IMR-90 (cell line): ENCODE measurements around the gene RCL1. TPM values are rescaled to one million over a fixed set of nuclear protein-coding genes. Genes with fewer than 3 reads are reported as not detected.

ENCODE experiments used
- ATAC-seq: fragments of 200-7000 bp; cut with Tn5 transposase; 2 replicates; pipeline ENCODE4 v1.9.1; 2020; ENCODE audit warnings: low read depth, mild to moderate bottlenecking, moderate library complexity
- BruUV-seq: library from RNA; stranded (reverse); fragments of 400-500 nt; replicated peaks from 2 replicates; lab custom pipeline; 2021; lab: Mats Ljungman, UMichigan
- CTCF ChIA-PET: fragments of 300-600 bp; formaldehyde crosslinking; extraction: SDS; loops from one replicate; lab custom pipeline; 2021; ENCODE audit warnings: antibody characterized with exemption; lab: Yijun Ruan, JAX
- POLR2A ChIA-PET: fragments of 300-600 bp; sonication (Branson Sonifier 250); formaldehyde crosslinking; loops from one replicate; lab custom pipeline; 2022; ENCODE audit warnings: antibody characterized with exemption; ENCODE audit not compliant: unreplicated experiment; lab: Charles Lee
- DNase-seq: peaks from one replicate; pipeline ENCODE4 v3.0.0; 2013
- H2AFZ ChIP-seq: replicated peaks from 2 replicates; pipeline ENCODE3; 2013; ENCODE audit warnings: low read length, mild to moderate bottlenecking; ENCODE audit not compliant: poor library complexity
- H2AK5ac ChIP-seq: 2 replicates; pipeline ENCODE4 v1.6.1; 2013; ENCODE audit warnings: low read depth, low read length, inconsistent platforms
- H2AK9ac ChIP-seq: replicated peaks from 2 replicates; pipeline ENCODE3; 2013; ENCODE audit warnings: mild to moderate bottlenecking, low read depth, low read length, moderate library complexity; ENCODE audit not compliant: poor library complexity
- H2BK120ac ChIP-seq: 2 replicates; pipeline ENCODE4 v1.6.1; 2013; ENCODE audit warnings: low read depth, low read length, inconsistent platforms
- H2BK15ac ChIP-seq: 3 replicates; pipeline ENCODE4 v1.6.1; 2013; ENCODE audit warnings: low read depth, low read length, inconsistent platforms
- H2BK20ac ChIP-seq: 2 replicates; pipeline ENCODE4 v1.6.1; 2013; ENCODE audit warnings: low read depth, mild to moderate bottlenecking, inconsistent platforms, low read length, moderate library complexity
- H2BK5ac ChIP-seq: 2 replicates; pipeline ENCODE4 v1.6.1; 2013; ENCODE audit warnings: mild to moderate bottlenecking, low read depth, low read length, inconsistent platforms; ENCODE audit not compliant: poor library complexity, severe bottlenecking
- H3K14ac ChIP-seq: replicated peaks from 2 replicates; pipeline ENCODE4 v1.6.1; 2013; ENCODE audit warnings: low read depth, low read length, inconsistent platforms
- H3K18ac ChIP-seq: 2 replicates; pipeline ENCODE4 v1.6.1; 2013; ENCODE audit warnings: low read depth, low read length, control low read depth
- H3K23ac ChIP-seq: 2 replicates; pipeline ENCODE4 v1.6.1; 2013; ENCODE audit warnings: low read depth, low read length, inconsistent platforms
- H3K27ac ChIP-seq: 2 replicates; pipeline ENCODE4 v1.5.1; 2013; ENCODE audit warnings: mild to moderate bottlenecking, control low read depth, low read length; ENCODE audit not compliant: insufficient read depth
- H3K27me3 ChIP-seq: 2 replicates; pipeline ENCODE4 v1.6.1; 2013; ENCODE audit warnings: low read length; ENCODE audit not compliant: control insufficient read depth, insufficient read depth
- H3K36me3 ChIP-seq: 2 replicates; pipeline ENCODE4 v1.6.1; 2013; ENCODE audit warnings: low read length, mixed read lengths; ENCODE audit not compliant: control insufficient read depth, insufficient read depth
- H3K4ac ChIP-seq: 2 replicates; pipeline ENCODE4 v1.6.1; 2013; ENCODE audit warnings: low read depth, low read length, inconsistent platforms
- H3K4me1 ChIP-seq: 2 replicates; pipeline ENCODE4 v1.6.1; 2013; ENCODE audit warnings: low read length, mixed read lengths; ENCODE audit not compliant: control insufficient read depth, insufficient read depth
- H3K4me2 ChIP-seq: 2 replicates; pipeline ENCODE4 v1.6.1; 2013; ENCODE audit warnings: low read depth, mild to moderate bottlenecking, control low read depth, low read length, moderate library complexity
- H3K4me3 ChIP-seq: 2 replicates; pipeline ENCODE4 v1.5.1; 2013; ENCODE audit warnings: low read depth, mild to moderate bottlenecking, control low read depth, low read length, moderate library complexity; ENCODE audit not compliant: insufficient read depth
- H3K56ac ChIP-seq: 2 replicates; pipeline ENCODE4 v1.6.1; 2013; ENCODE audit warnings: low read length, inconsistent platforms; ENCODE audit not compliant: insufficient read depth; ENCODE audit errors: extremely low read depth
- H3K79me1 ChIP-seq, 2 experiments: 2 replicates each; pipeline ENCODE4 v1.6.1; 2013; ENCODE audit warnings: low read length in 2 of 2, inconsistent platforms in 1 of 2, low read depth in 1 of 2
- H3K9ac ChIP-seq: 2 replicates; pipeline ENCODE4 v1.6.1; 2013; ENCODE audit warnings: low read depth, low read length, control low read depth
- H3K9me1 ChIP-seq: 2 replicates; pipeline ENCODE4 v1.6.1; 2013; ENCODE audit warnings: low read length, inconsistent platforms; ENCODE audit not compliant: insufficient read depth
- H3K9me3 ChIP-seq: 2 replicates; pipeline ENCODE4 v1.6.1; 2013; ENCODE audit warnings: low read length; ENCODE audit not compliant: control insufficient read depth, insufficient read depth
- H4K20me1 ChIP-seq: 2 replicates; pipeline ENCODE4 v1.6.1; 2013; ENCODE audit warnings: low read length, inconsistent platforms; ENCODE audit not compliant: insufficient read depth
- H4K5ac ChIP-seq: 2 replicates; pipeline ENCODE4 v1.6.1; 2013; ENCODE audit warnings: mild to moderate bottlenecking, low read depth, low read length, control low read depth
- H4K8ac ChIP-seq, 2 experiments: 2 replicates each; pipeline ENCODE4 v1.6.1; 2013; ENCODE audit warnings: low read depth in 2 of 2, low read length in 2 of 2, control low read depth in 1 of 2, inconsistent platforms in 1 of 2
- H4K91ac ChIP-seq: 2 replicates; pipeline ENCODE4 v1.6.1; 2013; ENCODE audit warnings: low read depth, low read length, inconsistent platforms; ENCODE audit not compliant: insufficient read depth
- CEBPB ChIP-seq: IDR thresholded peaks from 2 replicates; pipeline ENCODE4 v1.6.1; 2012; ENCODE audit warnings: low read depth, low read length, improper control_type of control experiment
- CHD1 ChIP-seq: IDR thresholded peaks from 2 replicates; pipeline ENCODE4 v1.6.1; 2012; ENCODE audit warnings: low read depth, low read length, improper control_type of control experiment
- FOS ChIP-seq: fragments of 150-350 bp; IDR thresholded peaks from 2 replicates; pipeline ENCODE4 v1.6.1; 2016; ENCODE audit warnings: low read depth, low read length
- MAFK ChIP-seq: IDR thresholded peaks from 2 replicates; pipeline ENCODE4 v1.6.1; 2012; ENCODE audit warnings: low read depth, low read length, improper control_type of control experiment
- MXI1 ChIP-seq: IDR thresholded peaks from 2 replicates; pipeline ENCODE4 v1.6.1; 2012; ENCODE audit warnings: low read depth, mild to moderate bottlenecking, low read length, moderate library complexity, borderline replicate concordance
- NFE2L2 ChIP-seq: fragments of 150-350 bp; IDR thresholded peaks from 2 replicates; pipeline ENCODE4 v1.6.1; 2016; ENCODE audit warnings: low read depth, mild to moderate bottlenecking, low read length
- POLR2A ChIP-seq: IDR thresholded peaks from 2 replicates; pipeline ENCODE4 v1.6.1; 2012; ENCODE audit warnings: mild to moderate bottlenecking, low read depth, low read length
- RAD21 ChIP-seq: IDR thresholded peaks from 2 replicates; pipeline ENCODE4 v1.6.1; 2012; ENCODE audit warnings: low read length, improper control_type of control experiment
- RCOR1 ChIP-seq: IDR thresholded peaks from 2 replicates; pipeline ENCODE4 v1.6.1; 2012; ENCODE audit warnings: mild to moderate bottlenecking, low read length, improper control_type of control experiment; ENCODE audit not compliant: insufficient replicate concordance
- RFX5 ChIP-seq: IDR thresholded peaks from 2 replicates; pipeline ENCODE4 v1.8.0; 2012; ENCODE audit warnings: low read depth, mild to moderate bottlenecking, low read length, moderate library complexity
- SMC3 ChIP-seq: fragments of 150-350 bp; IDR thresholded peaks from 2 replicates; pipeline ENCODE4 v1.6.1; 2016; ENCODE audit warnings: low read depth, mild to moderate bottlenecking, antibody characterized with exemption, low read length, moderate library complexity
- USF2 ChIP-seq: fragments of 150-350 bp; IDR thresholded peaks from 2 replicates; pipeline ENCODE4 v1.6.1; 2017; ENCODE audit warnings: mild to moderate bottlenecking, antibody characterized with exemption, low read length, low read depth
- WGBS, 2 experiments: methylation state at CpG; one replicate each; pipeline versions ENCODE4 v1.1.5 to v1.1.7; 2013; ENCODE audit warnings: missing lambda C conversion rate in 2 of 2; ENCODE audit not compliant: insufficient read length in 1 of 2; ENCODE audit errors: extremely low coverage in 2 of 2; 5-methylcytosine and 5-hydroxymethylcytosine counted together
- dilution Hi-C: fragments of 300-500 bp; cut with HindIII; formaldehyde crosslinking; loops from one replicate; pipeline ENCODE4 v1.14.3; 2018; ENCODE audit warnings: low sequenced_read_pairs; ENCODE audit not compliant: unreplicated experiment
- in situ Hi-C: fragments of 300-500 bp; cut with MboI; formaldehyde crosslinking; loops from 3 replicates; pipeline ENCODE4 v1.14.3; 2019; ENCODE audit warnings: low sequenced_read_pairs, inconsistent platforms, mixed read lengths
- intact Hi-C: fragments of 100-400 bp; cut with micrococcal nuclease; formaldehyde crosslinking; loops from 2 replicates; pipeline ENCODE4 v1.10.0; 2022
- polyA plus RNA-seq, 3 experiments: library from polyadenylated mRNA; depleted of rRNA; stranded (reverse); fragments of >200 nt; gene quantifications; 2 replicates each; pipeline ENCODE4 v1.2.3, GENCODE V29; 2012; ENCODE audit warnings: low replicate concordance in 1 of 3
- total RNA-seq: library from RNA; depleted of rRNA; stranded (reverse); fragments of >200 nt; gene quantifications from 2 replicates; pipeline ENCODE4 v1.2.3, GENCODE V29; 2012

Gene RCL1
- total and polyA plus RNA-seq, 2 of the 4 experiments (the other 2 are of a cell fraction) = 12.3 to 13.8 TPM

- no peaks in the 10 kb centered on the region for H4K20me1 ChIP-seq
- H3K9ac ChIP-seq = no peak overlapping the region
- no peak overlapping the region for H3K4ac ChIP-seq
- H3K4me2 ChIP-seq = no peak overlapping the region
- intact Hi-C loops (no loop called here), in situ Hi-C loops (no loop called here), dilution Hi-C loops (no loop called here)
- H3K23ac ChIP-seq = no peak overlapping the region
- DNase-seq = no peak
- H4K5ac ChIP-seq = no peak overlapping the region
- H3K14ac ChIP-seq = no peak overlapping the region
- H2BK120ac ChIP-seq = no peak overlapping the region
- no peaks in the 10 kb centered on the region; the same call in 1 of the 2 replicates for H3K9me1 ChIP-seq
- ChIA-PET CTCF (no interaction called here), POLR2A (no interaction called here)
- TF ChIP-seq SMC3 (no peak), CEBPB (no peak), RAD21 (no peak), USF2 (no peak), POLR2A (no peak), NFE2L2 (no peak), CHD1 (no peak), MXI1 (no peak), RCOR1 (no peak), FOS (no peak), RFX5 (no peak), MAFK (no peak)
- no peak overlapping the region for H3K56ac ChIP-seq
- H2AK9ac ChIP-seq = no peak overlapping the region
- no CpG with 5 or more reads among the region's 3 CpGs for WGBS, 2 experiments
- no peaks in the 10 kb centered on the region for H3K9me3 ChIP-seq
- H3K4me1 ChIP-seq = no peaks in the 10 kb centered on the region
- H2AFZ ChIP-seq = no peak overlapping the region
- H2BK5ac ChIP-seq = no peak overlapping the region
- no peak for ATAC-seq
- no peak overlapping the region for H3K4me3 ChIP-seq
- H3K36me3 ChIP-seq = no peaks in the 10 kb centered on the region
- H4K91ac ChIP-seq = no peak overlapping the region
- no peak overlapping the region for H3K18ac ChIP-seq
- no peaks in the 10 kb centered on the region for H3K79me1 ChIP-seq
- H3K27me3 ChIP-seq = no peaks in the 10 kb centered on the region
- no peak overlapping the region for H2BK20ac ChIP-seq
- no peak overlapping the region for H4K8ac ChIP-seq
- H2AK5ac ChIP-seq = no peak overlapping the region
- H2BK15ac ChIP-seq = no peak overlapping the region
- no TSS peak for BruUV-seq
- H3K27ac ChIP-seq = no peak overlapping the region
Measured at GRCh38 chr9:4883326-4883873, 90.7 kb downstream of the RCL1 start.
